Prostate gland (tissue), 2 donors: ENCODE measurements around the gene NUS1.

ENCODE experiments used
- POLR2A ChIP-seq: fragments of 450-650 bp; IDR thresholded peaks from one replicate; pipeline ENCODE4 v1.6.1; 2016; ENCODE audit warnings: antibody characterized with exemption, mild to moderate bottlenecking
- TF ChIP-seq, protein P1 (sequence below), 4 experiments: fragments of 200-600 bp in 2 of 4; fragments of 450-650 bp in 2 of 4; sonication (generic) in 2 of 4; IDR thresholded peaks; 1 replicate in 3 of 4; 2 replicates in 1 of 4; pipeline ENCODE4 v1.5.1; 2016 to 2019; ENCODE audit warnings: antibody characterized with exemption in 4 of 4, mild to moderate bottlenecking in 2 of 4, moderate library complexity in 2 of 4

DNA sequence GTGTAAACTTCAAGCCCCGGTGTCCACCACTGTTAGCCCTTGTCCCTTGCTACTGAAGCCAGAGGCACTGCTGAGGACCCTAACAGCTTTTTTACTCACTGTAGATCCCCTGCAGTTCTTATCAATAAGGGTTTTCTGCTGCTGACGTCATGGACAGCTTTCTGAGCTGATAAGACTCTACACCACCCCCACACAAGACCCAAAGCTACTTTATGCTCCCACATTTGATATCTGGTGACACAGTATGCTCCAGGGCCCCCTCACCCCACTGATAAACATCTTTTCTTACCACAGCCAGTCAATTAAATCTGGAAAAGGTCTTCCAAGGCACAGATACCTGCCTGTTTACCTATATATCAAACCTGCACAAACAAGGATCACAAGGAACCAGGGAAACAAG, 65.3 kb downstream of the NUS1 start:
- TF ChIP-seq, protein P1, sequence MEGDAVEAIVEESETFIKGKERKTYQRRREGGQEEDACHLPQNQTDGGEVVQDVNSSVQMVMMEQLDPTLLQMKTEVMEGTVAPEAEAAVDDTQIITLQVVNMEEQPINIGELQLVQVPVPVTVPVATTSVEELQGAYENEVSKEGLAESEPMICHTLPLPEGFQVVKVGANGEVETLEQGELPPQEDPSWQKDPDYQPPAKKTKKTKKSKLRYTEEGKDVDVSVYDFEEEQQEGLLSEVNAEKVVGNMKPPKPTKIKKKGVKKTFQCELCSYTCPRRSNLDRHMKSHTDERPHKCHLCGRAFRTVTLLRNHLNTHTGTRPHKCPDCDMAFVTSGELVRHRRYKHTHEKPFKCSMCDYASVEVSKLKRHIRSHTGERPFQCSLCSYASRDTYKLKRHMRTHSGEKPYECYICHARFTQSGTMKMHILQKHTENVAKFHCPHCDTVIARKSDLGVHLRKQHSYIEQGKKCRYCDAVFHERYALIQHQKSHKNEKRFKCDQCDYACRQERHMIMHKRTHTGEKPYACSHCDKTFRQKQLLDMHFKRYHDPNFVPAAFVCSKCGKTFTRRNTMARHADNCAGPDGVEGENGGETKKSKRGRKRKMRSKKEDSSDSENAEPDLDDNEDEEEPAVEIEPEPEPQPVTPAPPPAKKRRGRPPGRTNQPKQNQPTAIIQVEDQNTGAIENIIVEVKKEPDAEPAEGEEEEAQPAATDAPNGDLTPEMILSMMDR (IDR thresholded peaks at IDR 0.05): no peak
- no peak for TF ChIP-seq POLR2A
